Spinal cord (tissue), 10 donors: ENCODE measurements around the gene GLIPR1. TPM values are rescaled to one million over a fixed set of nuclear protein-coding genes. Genes with fewer than 3 reads are reported as not detected.

ENCODE experiments used
- DNase-seq, 6 donors: peaks; one replicate each; pipeline versions ENCODE4 v3.0.0 to v3.0.0-alpha.2; 2013 to 2015; ENCODE audit warnings: low spot score in 6 of 6, low read depth in 4 of 6
- H3K27ac ChIP-seq: one replicate; pipeline ENCODE4 v1.5.1; 2013; ENCODE audit warnings: low read depth, low read length, control low read depth
- H3K27me3 ChIP-seq: one replicate; pipeline ENCODE4 v1.6.1; 2013; ENCODE audit warnings: low read length; ENCODE audit not compliant: control insufficient read depth, insufficient read depth
- H3K36me3 ChIP-seq: one replicate; pipeline ENCODE4 v1.6.1; 2013; ENCODE audit warnings: low read length; ENCODE audit not compliant: control insufficient read depth, insufficient read depth
- H3K4me1 ChIP-seq: one replicate; pipeline ENCODE4 v1.6.1; 2013; ENCODE audit warnings: low read length; ENCODE audit not compliant: control insufficient read depth, insufficient read depth
- H3K4me3 ChIP-seq: one replicate; pipeline ENCODE4 v1.5.1; 2013; ENCODE audit warnings: low read depth, low read length, control low read depth
- H3K9me3 ChIP-seq: one replicate; pipeline ENCODE4 v1.6.1; 2013; ENCODE audit warnings: low read length; ENCODE audit not compliant: control insufficient read depth, insufficient read depth
- WGBS: methylation state at CpG from one replicate; pipeline ENCODE4 v1.1.5; 2013; ENCODE audit warnings: missing lambda C conversion rate; ENCODE audit not compliant: insufficient coverage; 5-methylcytosine and 5-hydroxymethylcytosine counted together
- polyA plus RNA-seq, 2 donors: library from polyadenylated mRNA; unstranded; fragments of 120-200 nt; gene quantifications; one replicate each; pipeline ENCODE4 v1.2.1, GENCODE V29; 2013; ENCODE audit not compliant: insufficient read length in 2 of 2
- total RNA-seq, 2 donors: library from RNA; depleted of rRNA in 1 of 2; stranded (reverse); fragments of 120-200 nt in 1 of 2; fragments of >200 nt in 1 of 2; gene quantifications; one replicate each; pipeline versions ENCODE4 v1.2.3 to v1.2.4, GENCODE V29; 2013 to 2014
- donor health status: healthy.

GLIPR1 gene
- total and polyA plus RNA-seq, 4 donors, result 12.4 to 20.7 (median 15.4) TPM

DNA sequence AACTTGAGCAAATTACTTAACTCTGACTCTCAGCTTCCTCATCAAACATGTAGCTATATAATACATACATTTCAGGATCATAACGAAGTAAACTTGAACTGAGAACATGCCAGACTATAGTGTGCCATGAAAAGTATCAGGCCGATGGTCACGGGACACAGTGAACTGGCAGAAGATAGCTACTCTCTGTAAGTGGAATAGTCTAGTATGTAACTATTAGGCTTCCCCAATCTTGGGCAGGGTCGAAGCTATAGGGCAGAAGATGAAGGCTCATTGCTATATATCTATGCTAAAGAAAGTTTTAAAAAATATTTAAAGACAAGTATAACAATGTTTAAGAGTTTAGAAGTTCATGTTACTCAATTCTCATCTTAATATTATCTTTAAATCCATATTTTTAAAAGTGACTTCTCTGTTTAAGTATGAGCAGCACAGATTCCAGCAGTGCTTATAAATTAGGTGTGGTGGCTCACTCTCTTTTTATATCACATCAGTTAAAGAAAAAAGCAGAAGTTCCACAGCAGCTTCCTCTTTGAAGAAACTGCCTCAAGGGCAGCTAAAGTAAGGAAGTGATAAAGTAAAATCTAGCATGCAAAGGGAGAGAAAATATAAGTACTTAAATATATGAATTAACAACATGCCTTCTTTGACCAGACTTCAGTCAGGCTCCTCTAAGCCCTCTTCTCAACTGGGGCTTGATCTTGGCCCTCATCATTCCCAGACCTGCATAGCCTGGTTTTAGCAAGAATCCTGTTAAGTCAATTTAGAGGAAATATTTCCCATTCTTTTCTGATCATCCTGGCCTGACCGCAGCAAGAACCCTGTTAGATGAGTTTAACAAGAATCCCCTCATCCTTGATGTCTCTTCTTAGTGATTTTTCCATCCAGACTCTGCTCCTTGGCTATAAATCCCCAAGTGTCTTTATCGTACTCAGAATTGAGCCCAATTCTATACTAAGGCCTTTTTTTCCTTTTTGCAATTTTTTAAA lies 8.4 kb upstream of the GLIPR1 start:
- WGBS, result 83% methylated on average over 1 of the region's 6 CpGs
- Histone ChIP-seq H3K27ac (no peak overlapping the region), H3K4me3 (no peak overlapping the region), H3K27me3 (no peaks in the 10 kb centered on the region), H3K9me3 (no peaks in the 10 kb centered on the region), H3K36me3 (no peaks in the 10 kb centered on the region), H3K4me1 (no peaks in the 10 kb centered on the region)
- DNase-seq, result no peak

GRCh38 chr12:75474116-75474515 lies 6.4 kb upstream of the GLIPR1 start:
- 92% methylated on average over 1 of the region's 2 CpGs for WGBS
- DNase-seq, result no peak
- no peak overlapping the region for H3K27ac ChIP-seq
- no peak overlapping the region for H3K4me3 ChIP-seq
- no peaks in the 10 kb centered on the region for H3K36me3 ChIP-seq
- H3K4me1 ChIP-seq, result no peaks in the 10 kb centered on the region
- H3K9me3 ChIP-seq, result no peaks in the 10 kb centered on the region
- H3K27me3 ChIP-seq, result no peaks in the 10 kb centered on the region

DNA sequence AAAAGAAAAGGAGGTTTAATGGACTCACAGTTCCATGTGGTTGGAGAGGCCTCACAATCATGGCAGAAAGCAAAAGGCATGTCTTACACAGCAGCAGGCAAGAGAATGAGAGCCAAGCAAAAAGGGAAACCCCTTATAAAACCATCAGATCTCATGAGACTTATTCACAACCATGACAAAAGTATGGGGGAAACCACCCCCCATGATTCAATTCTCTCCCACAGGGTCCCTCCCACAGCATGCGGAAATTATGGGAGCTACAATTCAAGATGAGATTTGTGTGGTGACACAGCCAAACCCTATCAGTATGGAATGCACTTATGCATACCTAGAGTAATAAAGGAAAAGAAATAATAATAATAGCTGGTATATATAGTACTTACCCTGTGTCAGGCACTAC lies 4.5 kb upstream of the GLIPR1 start:
- H3K36me3 ChIP-seq, result no peaks in the 10 kb centered on the region
- DNase-seq, result no peak
- H3K4me1 ChIP-seq, result no peaks in the 10 kb centered on the region
- WGBS, result no CpG with 5 or more reads among the region's 1 CpG
- H3K4me3 ChIP-seq, result no peak overlapping the region
- no peak overlapping the region for H3K27ac ChIP-seq
- no peaks in the 10 kb centered on the region for H3K27me3 ChIP-seq
- H3K9me3 ChIP-seq, result no peaks in the 10 kb centered on the region

- no peak for DNase-seq
- no peak overlapping the region for H3K27ac ChIP-seq
- H3K9me3 ChIP-seq, result no peaks in the 10 kb centered on the region
- H3K36me3 ChIP-seq, result no peaks in the 10 kb centered on the region
- no CpG with 5 or more reads among the region's 2 CpGs for WGBS
- H3K4me1 ChIP-seq, result no peaks in the 10 kb centered on the region
- no peak overlapping the region for H3K4me3 ChIP-seq
- H3K27me3 ChIP-seq, result no peaks in the 10 kb centered on the region
These were observed 3.4 kb upstream of the GLIPR1 start for GRCh38 chr12:75477137-75477536.

DNA sequence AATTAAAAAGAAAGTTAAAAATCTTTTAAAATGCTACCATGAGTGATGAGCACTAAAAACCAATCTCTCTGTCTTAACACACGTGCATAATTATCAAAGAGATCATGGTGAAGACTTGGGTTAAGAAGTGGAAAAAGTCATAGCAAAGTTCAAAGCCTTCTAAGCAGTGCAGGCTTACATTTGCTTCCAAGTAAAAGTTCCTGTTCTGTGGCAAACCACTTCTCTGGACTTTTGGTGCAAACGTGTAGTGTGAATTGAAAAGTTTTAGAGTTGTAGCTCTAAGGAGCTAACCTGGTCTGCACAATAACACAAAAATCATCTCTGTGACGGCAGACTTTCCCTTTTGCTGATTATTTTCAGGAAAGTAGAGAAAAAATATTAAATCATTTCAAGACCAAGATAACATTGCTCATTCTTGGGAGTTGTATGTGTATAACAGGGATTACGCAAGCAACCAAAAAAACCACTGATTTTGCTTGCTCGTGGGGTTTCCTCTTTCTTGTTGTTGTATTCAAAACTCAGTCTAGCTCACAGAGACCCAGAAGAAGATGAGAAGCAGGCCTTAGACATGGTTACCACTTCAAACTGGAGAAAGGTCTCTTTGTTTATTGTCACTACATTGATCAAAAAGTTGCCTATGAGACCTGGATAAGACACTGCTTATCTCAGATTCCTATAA lies 2.3 kb upstream of the GLIPR1 start:
- no peak for DNase-seq
- H3K9me3 ChIP-seq, result no peaks in the 10 kb centered on the region
- no peak overlapping the region for H3K4me3 ChIP-seq
- H3K4me1 ChIP-seq, result no peaks in the 10 kb centered on the region
- WGBS, result no CpG with 5 or more reads among the region's 5 CpGs
- no peak overlapping the region for H3K27ac ChIP-seq
- no peaks in the 10 kb centered on the region for H3K27me3 ChIP-seq
- no peaks in the 10 kb centered on the region for H3K36me3 ChIP-seq

DNA sequence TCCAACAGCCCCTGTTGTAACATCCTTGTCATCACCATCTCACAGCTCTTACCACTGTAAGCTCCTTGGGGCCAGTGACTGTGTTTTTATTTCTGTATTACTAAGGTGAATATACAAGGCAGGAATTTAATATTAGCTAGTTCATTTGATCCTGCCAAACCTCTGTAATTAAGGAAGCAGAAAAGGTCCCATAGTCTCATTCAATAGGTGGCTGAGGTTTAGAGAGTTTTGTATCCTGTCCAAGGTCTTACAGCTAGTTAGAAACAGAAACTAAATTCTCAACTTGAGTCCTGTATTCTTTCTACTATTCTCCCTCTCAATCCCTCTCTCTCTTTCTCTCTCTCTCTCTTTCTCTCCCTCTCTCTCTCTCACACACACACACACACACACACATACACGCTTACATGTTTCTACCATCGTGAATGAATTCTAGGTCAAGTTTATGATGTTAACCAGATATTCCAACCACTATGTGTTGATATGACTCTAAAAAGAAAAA lies 543 bp upstream of the GLIPR1 start:
- WGBS, result no CpG with 5 or more reads among the region's 2 CpGs
- Histone ChIP-seq H3K9me3 (no peaks in the 10 kb centered on the region), H3K27ac (peak overlapping the region; percentile 68), H3K4me3 (peak overlapping the region; percentile 39), H3K36me3 (no peaks in the 10 kb centered on the region), H3K27me3 (no peaks in the 10 kb centered on the region), H3K4me1 (no peaks in the 10 kb centered on the region)
- peak in 1 of 6 donors; percentile 2 for DNase-seq

GRCh38 chr12:75481013-75481705 lies 604 bp downstream of the GLIPR1 start:
- DNase-seq, result no peak
- 57% methylated on average over 1 of the region's 5 CpGs for WGBS
- Histone ChIP-seq H3K27me3 (no peaks in the 10 kb centered on the region), H3K4me1 (no peaks in the 10 kb centered on the region), H3K9me3 (no peaks in the 10 kb centered on the region), H3K4me3 (peak overlapping the region; percentile 39), H3K36me3 (no peaks in the 10 kb centered on the region), H3K27ac (peak overlapping the region; percentile 68)

- no peaks in the 10 kb centered on the region for H3K27me3 ChIP-seq
- no peaks in the 10 kb centered on the region for H3K9me3 ChIP-seq
- H3K36me3 ChIP-seq, result no peaks in the 10 kb centered on the region
- H3K4me1 ChIP-seq, result no peaks in the 10 kb centered on the region
- 70% methylated on average over 3 of the region's 4 CpGs for WGBS
- no peak overlapping the region for H3K27ac ChIP-seq
- no peak for DNase-seq
- H3K4me3 ChIP-seq, result no peak overlapping the region
These were observed 1.2 kb downstream of the GLIPR1 start for GRCh38 chr12:75481774-75482173.

GRCh38 chr12:75482646-75483045 lies 2.1 kb downstream of the GLIPR1 start:
- no peak overlapping the region for H3K4me3 ChIP-seq
- H3K4me1 ChIP-seq, result no peaks in the 10 kb centered on the region
- DNase-seq, result no peak
- H3K27ac ChIP-seq, result no peak overlapping the region
- H3K36me3 ChIP-seq, result no peaks in the 10 kb centered on the region
- no peaks in the 10 kb centered on the region for H3K9me3 ChIP-seq
- no CpG with 5 or more reads among the region's 4 CpGs for WGBS
- H3K27me3 ChIP-seq, result no peaks in the 10 kb centered on the region
